ENCODE results near the gene FMNL2.

GRCh38 chr2:152664725-152665124 is 329.8 kb downstream of the FMNL2 start:
- TF ChIP-seq EZH2phosphoT487 (conservative IDR thresholded peaks at IDR 0.05; ENCODE audit: low read length): no peak
- TF ChIP-seq, protein P1, sequence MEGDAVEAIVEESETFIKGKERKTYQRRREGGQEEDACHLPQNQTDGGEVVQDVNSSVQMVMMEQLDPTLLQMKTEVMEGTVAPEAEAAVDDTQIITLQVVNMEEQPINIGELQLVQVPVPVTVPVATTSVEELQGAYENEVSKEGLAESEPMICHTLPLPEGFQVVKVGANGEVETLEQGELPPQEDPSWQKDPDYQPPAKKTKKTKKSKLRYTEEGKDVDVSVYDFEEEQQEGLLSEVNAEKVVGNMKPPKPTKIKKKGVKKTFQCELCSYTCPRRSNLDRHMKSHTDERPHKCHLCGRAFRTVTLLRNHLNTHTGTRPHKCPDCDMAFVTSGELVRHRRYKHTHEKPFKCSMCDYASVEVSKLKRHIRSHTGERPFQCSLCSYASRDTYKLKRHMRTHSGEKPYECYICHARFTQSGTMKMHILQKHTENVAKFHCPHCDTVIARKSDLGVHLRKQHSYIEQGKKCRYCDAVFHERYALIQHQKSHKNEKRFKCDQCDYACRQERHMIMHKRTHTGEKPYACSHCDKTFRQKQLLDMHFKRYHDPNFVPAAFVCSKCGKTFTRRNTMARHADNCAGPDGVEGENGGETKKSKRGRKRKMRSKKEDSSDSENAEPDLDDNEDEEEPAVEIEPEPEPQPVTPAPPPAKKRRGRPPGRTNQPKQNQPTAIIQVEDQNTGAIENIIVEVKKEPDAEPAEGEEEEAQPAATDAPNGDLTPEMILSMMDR (IDR thresholded peaks at IDR 0.05; ENCODE audit: insufficient read depth, low read length, poor library complexity, severe bottlenecking): no peak

All from SU-DHL-6 (cell line).